Measurements from ENCODE around the gene PPP2R2C.

Gene PPP2R2C

DNA sequence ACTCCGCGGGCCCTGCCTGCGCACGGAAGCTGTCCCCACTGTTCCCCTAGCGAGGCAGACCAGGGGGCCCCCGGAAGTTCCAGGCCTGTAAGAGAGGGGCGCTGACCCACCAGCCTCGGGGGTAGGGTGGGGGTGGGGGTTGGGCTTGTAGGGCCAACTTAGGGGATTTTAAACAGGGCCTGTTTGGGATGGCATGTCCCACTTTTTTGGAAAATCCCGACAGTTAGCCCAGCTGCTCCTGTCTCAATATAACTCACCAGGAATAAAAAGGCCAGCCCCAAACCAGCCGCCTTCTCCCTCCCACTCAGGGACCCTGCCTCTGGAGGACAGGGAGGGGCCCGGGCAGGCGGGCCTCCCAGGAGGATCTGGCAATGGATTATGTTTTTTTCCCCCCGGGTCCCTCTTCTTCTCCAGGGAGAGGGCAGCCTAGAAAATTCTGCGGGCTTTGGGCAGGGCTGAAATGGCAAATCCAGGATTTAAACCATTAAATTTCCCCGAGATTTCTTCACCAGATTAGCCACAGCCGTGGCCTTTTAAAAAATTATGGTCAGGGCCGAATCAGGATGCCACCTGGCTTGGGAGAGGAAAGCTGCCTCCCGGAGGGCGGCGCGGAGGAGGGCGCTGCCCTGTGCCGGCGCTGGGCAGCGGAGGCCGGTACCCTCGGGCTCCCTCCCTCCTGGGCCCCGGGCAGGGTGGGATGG, 957 bp downstream of the PPP2R2C start:
- no peak for TF ChIP-seq JUND (IDR thresholded peaks at IDR 0.05; ENCODE audit: low read depth)
- in situ Hi-C loops (cut with HindIII; ENCODE audit: low pct_unique_long_range_greater_than_20kb, low sequenced_read_pairs) = no loop called here
- no peak for DNase-seq (ENCODE audit: low read depth in 1 of 2, low spot score in 1 of 2)

DNA sequence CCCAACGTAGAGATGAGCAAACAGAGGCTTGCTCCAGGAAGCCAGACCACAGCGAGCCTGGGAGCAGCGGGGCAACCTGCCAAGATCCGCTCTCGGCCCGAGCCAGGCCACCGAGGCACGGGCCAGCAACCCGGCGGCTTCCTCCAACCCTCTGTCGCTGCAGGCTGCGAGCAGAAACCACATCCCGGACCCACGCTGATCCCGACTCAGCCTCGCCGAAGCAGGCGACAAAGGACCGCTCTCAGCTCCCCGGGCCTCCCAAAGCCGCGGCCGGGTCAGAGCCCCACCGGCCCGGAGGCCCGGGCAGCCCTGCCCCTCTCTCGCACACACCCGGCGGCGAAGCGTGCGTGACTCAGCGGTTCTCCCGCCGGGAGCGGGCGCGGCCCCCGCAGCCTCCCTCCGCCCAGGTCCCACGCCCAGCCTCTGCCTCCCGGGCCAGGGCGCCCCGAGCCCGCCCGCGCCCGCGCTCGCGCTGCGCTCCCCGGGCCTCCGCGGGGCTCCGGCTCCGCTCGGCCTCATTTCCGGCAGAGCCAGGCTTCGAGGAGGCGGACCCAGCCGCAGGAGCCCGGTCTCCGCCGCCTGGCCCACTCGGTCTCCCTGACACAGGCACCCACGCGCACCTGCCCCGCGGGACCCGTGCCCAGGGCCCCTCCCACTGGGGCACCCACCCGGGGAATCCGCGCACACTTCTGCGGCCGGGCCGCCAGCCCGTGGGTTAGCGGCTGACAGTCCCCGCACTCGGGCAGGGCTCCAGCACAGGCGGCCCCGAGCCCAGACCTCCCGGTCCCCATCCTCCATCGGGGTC, 1.7 kb downstream of the PPP2R2C start:
- in situ Hi-C loops (cut with HindIII; ENCODE audit: low pct_unique_long_range_greater_than_20kb, low sequenced_read_pairs) = no loop called here
- DNase-seq (ENCODE audit: low read depth in 1 of 2, low spot score in 1 of 2) = peak; percentile 58 to 61
- no peak for TF ChIP-seq JUND (IDR thresholded peaks at IDR 0.05; ENCODE audit: low read depth)

DNA sequence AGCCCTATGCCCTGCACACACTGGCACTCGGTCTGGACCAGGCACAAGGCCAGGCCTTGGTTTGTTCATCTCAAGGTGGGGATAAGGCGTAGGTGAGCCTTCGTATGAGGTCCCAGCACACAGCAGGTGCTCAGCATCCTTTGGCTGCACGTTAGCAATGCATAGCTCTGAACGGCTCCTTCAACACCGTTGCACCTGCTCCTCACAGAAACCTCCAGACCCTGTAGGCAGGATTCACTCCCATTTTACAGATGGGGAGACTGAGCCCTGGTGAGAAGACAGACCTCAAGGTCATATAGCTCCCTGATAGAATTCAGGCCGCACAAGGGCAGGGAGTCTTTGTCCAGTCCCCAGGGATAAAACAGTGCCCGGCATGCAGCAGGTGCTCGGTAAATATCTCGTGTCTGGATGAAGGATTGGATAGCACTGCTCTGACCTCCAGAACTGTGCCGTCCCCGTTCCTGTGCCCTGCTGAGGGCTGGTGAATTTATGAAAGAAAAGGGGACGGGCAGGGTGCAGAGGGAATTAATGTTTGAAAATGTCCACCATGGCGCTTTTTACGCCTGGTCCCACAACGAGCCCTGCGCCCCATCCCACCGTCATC, 2.4 kb downstream of the PPP2R2C start:
- no peak for DNase-seq (ENCODE audit: low read depth in 1 of 2, low spot score in 1 of 2)
- in situ Hi-C loops (cut with HindIII; ENCODE audit: low pct_unique_long_range_greater_than_20kb, low sequenced_read_pairs) = no loop called here
- TF ChIP-seq JUND (IDR thresholded peaks at IDR 0.05; ENCODE audit: low read depth) = no peak

DNA sequence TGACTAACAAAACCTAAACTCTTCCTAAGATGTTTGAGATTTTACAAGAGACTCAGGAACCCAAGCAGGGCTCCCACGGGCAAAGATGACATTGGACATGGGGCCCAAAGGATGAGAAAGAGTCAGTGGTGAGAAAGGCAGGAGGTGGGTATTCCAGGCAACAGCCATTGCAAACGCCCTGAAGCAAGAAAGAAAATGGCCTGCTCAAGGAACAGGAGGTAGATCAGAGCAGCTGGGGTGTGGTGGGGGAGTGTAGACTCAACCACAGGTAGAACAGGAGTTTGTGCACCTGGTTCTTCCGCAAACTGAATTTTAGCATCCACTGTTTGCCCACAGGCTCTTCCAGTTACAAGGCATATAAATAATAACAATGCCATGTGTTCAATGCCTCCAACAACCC, 3.3 kb downstream of the PPP2R2C start:
- in situ Hi-C loops (cut with HindIII; ENCODE audit: low pct_unique_long_range_greater_than_20kb, low sequenced_read_pairs) = no loop called here
- no peak for TF ChIP-seq JUND (IDR thresholded peaks at IDR 0.05; ENCODE audit: low read depth)
- no peak for DNase-seq (ENCODE audit: low read depth in 1 of 2, low spot score in 1 of 2)

DNA sequence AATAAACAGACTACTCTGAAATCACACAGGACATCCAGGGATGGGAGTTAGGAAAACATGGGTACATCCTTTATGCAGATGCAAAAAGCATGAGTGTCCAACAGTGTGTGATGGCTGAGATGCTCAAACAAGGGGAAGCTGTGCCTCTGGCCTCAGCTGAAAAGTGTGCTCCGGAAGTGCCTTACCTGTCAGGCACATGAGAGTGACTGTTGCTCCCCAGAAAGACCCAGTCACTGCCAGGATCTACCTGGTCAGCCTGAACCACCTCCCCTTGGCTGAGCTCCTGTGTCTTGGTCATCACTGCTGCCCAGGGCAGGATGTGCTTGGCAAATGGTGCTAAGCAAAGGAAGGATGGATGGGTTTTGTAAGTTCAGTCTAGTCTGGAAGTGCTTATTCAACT, 4.0 kb downstream of the PPP2R2C start:
- TF ChIP-seq JUND (IDR thresholded peaks at IDR 0.05; ENCODE audit: low read depth) = no peak
- in situ Hi-C loops (cut with HindIII; ENCODE audit: low pct_unique_long_range_greater_than_20kb, low sequenced_read_pairs) = no loop called here
- DNase-seq (ENCODE audit: low read depth in 1 of 2, low spot score in 1 of 2) = no peak

GRCh38 chr4:6467600-6467999, 4.8 kb downstream of the PPP2R2C start:
- in situ Hi-C loops (cut with HindIII; ENCODE audit: low pct_unique_long_range_greater_than_20kb, low sequenced_read_pairs) = no loop called here
- DNase-seq (ENCODE audit: low read depth in 1 of 2, low spot score in 1 of 2) = no peak
- no peak for TF ChIP-seq JUND (IDR thresholded peaks at IDR 0.05; ENCODE audit: low read depth)

DNA sequence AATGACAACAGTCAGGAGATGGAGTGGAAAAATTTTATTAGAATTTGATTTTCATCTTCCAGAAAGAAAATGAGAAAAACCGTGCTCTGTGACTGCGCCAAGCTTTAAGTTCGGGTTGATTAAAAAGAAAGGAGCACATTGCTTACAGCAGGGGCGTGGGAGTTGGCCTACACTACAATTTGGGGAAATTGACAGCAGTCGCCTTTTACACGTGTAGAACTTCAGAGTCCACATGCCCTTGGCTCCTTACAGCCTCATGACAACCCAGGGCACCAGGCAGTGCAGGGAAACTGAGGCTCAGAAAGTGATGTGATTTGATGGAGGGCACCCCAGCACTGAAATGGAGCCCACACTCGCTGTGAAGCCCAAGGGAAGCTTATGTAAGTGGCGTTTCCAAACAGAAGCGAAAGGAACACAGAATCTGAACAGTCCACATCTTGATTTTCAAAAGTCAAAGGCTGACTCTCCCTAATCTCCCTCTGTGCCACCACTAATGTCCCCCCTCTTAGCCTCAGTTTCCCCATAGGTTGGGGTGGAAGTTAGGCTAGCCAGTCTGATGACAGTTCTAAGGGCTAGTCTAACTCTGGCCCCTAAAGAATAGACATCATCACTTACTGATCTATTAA, 5.5 kb downstream of the PPP2R2C start:
- in situ Hi-C loops (cut with HindIII; ENCODE audit: low pct_unique_long_range_greater_than_20kb, low sequenced_read_pairs) = no loop called here
- DNase-seq (ENCODE audit: low read depth in 1 of 2, low spot score in 1 of 2) = no peak
- TF ChIP-seq JUND (IDR thresholded peaks at IDR 0.05; ENCODE audit: low read depth) = no peak

DNA sequence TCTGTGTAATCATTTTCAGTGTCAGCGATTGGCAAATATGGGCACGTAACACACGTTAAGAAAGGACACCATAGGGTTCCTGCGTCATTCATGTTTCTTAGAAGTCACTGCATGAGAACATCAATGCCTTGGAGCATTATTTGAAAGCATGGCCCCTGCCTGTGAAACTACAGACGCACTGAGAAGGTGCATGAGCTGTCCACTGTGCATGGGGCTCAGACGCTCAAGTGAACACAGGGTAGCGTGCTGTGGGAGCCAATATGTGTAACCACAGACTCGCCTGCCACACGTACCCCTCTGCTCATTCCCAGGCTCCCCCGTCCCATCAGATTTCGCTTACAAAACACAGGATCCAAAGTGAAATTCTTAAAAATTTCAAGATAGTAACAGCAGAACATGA, 6.5 kb downstream of the PPP2R2C start:
- in situ Hi-C loops (cut with HindIII; ENCODE audit: low pct_unique_long_range_greater_than_20kb, low sequenced_read_pairs) = no loop called here
- DNase-seq (ENCODE audit: low read depth in 1 of 2, low spot score in 1 of 2) = no peak
- TF ChIP-seq JUND (IDR thresholded peaks at IDR 0.05; ENCODE audit: low read depth) = no peak

DNA sequence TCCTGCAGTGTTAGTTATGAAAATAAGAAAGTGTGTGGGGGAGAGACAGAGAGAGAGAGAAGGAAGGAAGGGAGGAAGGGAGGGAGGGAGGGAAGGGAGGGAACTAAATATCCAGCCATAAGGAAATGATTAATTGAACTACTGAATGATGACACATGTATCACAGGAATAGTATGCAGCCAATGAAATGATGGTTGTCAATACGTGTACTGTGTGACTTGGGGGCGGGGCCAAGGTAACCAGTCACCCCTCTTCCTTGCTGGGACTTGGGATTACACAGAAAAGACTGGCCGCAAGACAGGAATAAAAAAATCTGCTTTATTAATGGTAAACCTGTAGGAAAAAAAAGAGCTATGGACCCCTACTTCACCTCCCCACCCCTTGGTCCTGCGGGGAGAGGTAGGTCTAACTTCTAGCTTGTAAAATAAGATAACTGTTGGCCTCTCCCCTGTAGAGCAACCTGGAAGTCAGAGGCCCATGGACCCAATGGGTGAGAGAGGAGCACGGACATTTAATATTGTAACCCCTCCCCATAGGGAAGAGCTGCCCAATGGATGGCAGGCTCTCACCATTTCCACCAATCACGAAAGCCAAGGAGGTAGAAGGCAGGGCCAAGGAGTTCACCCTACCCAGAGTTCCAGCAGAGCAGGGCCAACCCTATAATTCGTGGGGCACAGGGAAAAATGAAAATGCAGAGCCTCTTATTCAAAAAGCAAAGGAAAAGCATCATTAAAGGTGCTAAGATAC, 7.4 kb downstream of the PPP2R2C start:
- no peak for TF ChIP-seq JUND (IDR thresholded peaks at IDR 0.05; ENCODE audit: low read depth)
- in situ Hi-C loops (cut with HindIII; ENCODE audit: low pct_unique_long_range_greater_than_20kb, low sequenced_read_pairs) = no loop called here

DNA sequence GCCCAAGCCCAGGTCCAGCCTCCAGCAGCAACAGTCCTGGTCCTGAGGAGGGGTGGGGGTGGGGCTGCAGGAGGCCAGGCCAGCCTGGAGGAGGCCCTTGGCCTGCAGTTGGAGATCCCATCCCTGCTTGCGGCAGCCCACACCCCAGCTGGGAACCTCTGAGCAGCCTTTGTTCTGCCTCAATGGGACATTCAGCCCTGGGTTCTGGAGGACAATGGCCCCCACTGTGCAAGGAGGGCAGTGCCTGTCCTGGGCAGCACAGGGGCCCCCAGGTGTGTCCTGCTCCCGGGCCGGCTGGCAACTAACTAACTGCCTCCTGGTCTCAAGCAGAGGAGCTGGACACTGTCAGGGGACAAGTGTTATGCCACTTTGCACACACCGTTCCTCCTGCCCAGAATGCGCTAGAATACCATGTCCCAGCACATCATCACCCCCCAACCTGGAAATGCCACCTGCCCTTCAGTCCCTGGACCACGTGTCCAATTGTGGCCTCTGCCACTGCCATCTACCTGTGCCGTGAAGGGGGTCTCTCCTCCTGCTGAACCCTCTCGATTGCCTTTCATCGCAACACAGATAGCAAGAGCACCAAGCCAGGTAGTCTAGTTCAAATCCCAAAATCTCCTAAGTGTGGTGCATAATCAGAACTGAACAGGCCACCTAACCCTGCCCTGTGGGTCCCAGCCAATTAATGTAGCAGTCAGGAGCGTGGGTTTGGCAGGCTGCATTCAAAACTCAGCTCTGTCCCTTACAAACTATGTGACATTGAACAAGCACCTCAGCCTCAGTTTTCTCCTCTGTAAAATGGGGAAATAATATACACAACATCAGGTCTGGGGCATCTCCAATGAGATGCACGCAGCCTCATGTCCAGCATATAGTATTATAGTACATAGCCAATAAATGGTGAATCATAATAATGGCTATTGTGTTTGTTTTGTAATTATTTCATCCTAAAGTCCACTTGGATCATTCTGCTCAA, 8.8 kb downstream of the PPP2R2C start:
- DNase-seq (ENCODE audit: low read depth in 1 of 2, low spot score in 1 of 2) = no peak
- in situ Hi-C loops (cut with HindIII; ENCODE audit: low pct_unique_long_range_greater_than_20kb, low sequenced_read_pairs) = no loop called here
- TF ChIP-seq JUND (IDR thresholded peaks at IDR 0.05; ENCODE audit: low read depth) = no peak

More for the DNA sequence above, 7.4 kb downstream of the PPP2R2C start:
- peak in 1 of 2 experiments; percentile 45 for DNase-seq (ENCODE audit: low read depth in 1 of 2, low spot score in 1 of 2)

All from T47D (cell line).